Sigmoid colon (tissue), 3 donors: ENCODE measurements around the gene PRKN.
"Not testable (repeated sequence)": the region's sequence is repeated elsewhere in the genome, so short reads cannot be mapped to it uniquely, and the experiment has no call there.

Experiments used
- CTCF ChIP-seq, 4 experiments: fragments of 450-650 bp in 3 of 4; fragments of 200-600 bp in 1 of 4; IDR thresholded peaks; one replicate each; pipeline ENCODE4 v1.5.1; 2016 to 2019; ENCODE audit warnings: antibody characterized with exemption in 4 of 4, mild to moderate bottlenecking in 3 of 4, moderate library complexity in 2 of 4
- POLR2A ChIP-seq, 2 donors: fragments of 450-650 bp; IDR thresholded peaks; one replicate each; pipeline ENCODE4 v1.6.1; 2016; ENCODE audit warnings: antibody characterized with exemption in 2 of 2, mild to moderate bottlenecking in 2 of 2, moderate library complexity in 2 of 2

GRCh38 chr6:161315246-161315917 is 1412.2 kb downstream of the PRKN start:
- not testable (repeated sequence) for TF ChIP-seq CTCF, POLR2A (IDR thresholded peaks at IDR 0.05)
